IMR-90 (cell line): Measurements from ENCODE around the gene PSMA1. TPM values are rescaled to one million over a fixed set of nuclear protein-coding genes. Genes with fewer than 3 reads are reported as not detected.

Experiments used
- ATAC-seq: fragments of 200-7000 bp; cut with Tn5 transposase; 2 replicates; pipeline ENCODE4 v1.9.1; 2020; ENCODE audit warnings: low read depth, mild to moderate bottlenecking, moderate library complexity
- BruUV-seq: library from RNA; stranded (reverse); fragments of 400-500 nt; replicated peaks from 2 replicates; lab custom pipeline; 2021; lab: Mats Ljungman, UMichigan
- CTCF ChIA-PET: fragments of 300-600 bp; formaldehyde crosslinking; extraction: SDS; loops from one replicate; lab custom pipeline; 2021; ENCODE audit warnings: antibody characterized with exemption; lab: Yijun Ruan, JAX
- POLR2A ChIA-PET: fragments of 300-600 bp; sonication (Branson Sonifier 250); formaldehyde crosslinking; loops from one replicate; lab custom pipeline; 2022; ENCODE audit warnings: antibody characterized with exemption; ENCODE audit not compliant: unreplicated experiment; lab: Charles Lee
- DNase-seq: peaks from one replicate; pipeline ENCODE4 v3.0.0; 2013
- H2AFZ ChIP-seq: replicated peaks from 2 replicates; pipeline ENCODE3; 2013; ENCODE audit warnings: low read length, mild to moderate bottlenecking; ENCODE audit not compliant: poor library complexity
- H2AK5ac ChIP-seq: 2 replicates; pipeline ENCODE4 v1.6.1; 2013; ENCODE audit warnings: low read depth, low read length, inconsistent platforms
- H2AK9ac ChIP-seq: replicated peaks from 2 replicates; pipeline ENCODE3; 2013; ENCODE audit warnings: mild to moderate bottlenecking, low read depth, low read length, moderate library complexity; ENCODE audit not compliant: poor library complexity
- H2BK120ac ChIP-seq: 2 replicates; pipeline ENCODE4 v1.6.1; 2013; ENCODE audit warnings: low read depth, low read length, inconsistent platforms
- H2BK15ac ChIP-seq: 3 replicates; pipeline ENCODE4 v1.6.1; 2013; ENCODE audit warnings: low read depth, low read length, inconsistent platforms
- H2BK20ac ChIP-seq: 2 replicates; pipeline ENCODE4 v1.6.1; 2013; ENCODE audit warnings: low read depth, mild to moderate bottlenecking, inconsistent platforms, low read length, moderate library complexity
- H2BK5ac ChIP-seq: 2 replicates; pipeline ENCODE4 v1.6.1; 2013; ENCODE audit warnings: mild to moderate bottlenecking, low read depth, low read length, inconsistent platforms; ENCODE audit not compliant: poor library complexity, severe bottlenecking
- H3K14ac ChIP-seq: replicated peaks from 2 replicates; pipeline ENCODE4 v1.6.1; 2013; ENCODE audit warnings: low read depth, low read length, inconsistent platforms
- H3K18ac ChIP-seq: 2 replicates; pipeline ENCODE4 v1.6.1; 2013; ENCODE audit warnings: low read depth, low read length, control low read depth
- H3K23ac ChIP-seq: 2 replicates; pipeline ENCODE4 v1.6.1; 2013; ENCODE audit warnings: low read depth, low read length, inconsistent platforms
- H3K27ac ChIP-seq: 2 replicates; pipeline ENCODE4 v1.5.1; 2013; ENCODE audit warnings: mild to moderate bottlenecking, control low read depth, low read length; ENCODE audit not compliant: insufficient read depth
- H3K27me3 ChIP-seq: 2 replicates; pipeline ENCODE4 v1.6.1; 2013; ENCODE audit warnings: low read length; ENCODE audit not compliant: control insufficient read depth, insufficient read depth
- H3K36me3 ChIP-seq: 2 replicates; pipeline ENCODE4 v1.6.1; 2013; ENCODE audit warnings: low read length, mixed read lengths; ENCODE audit not compliant: control insufficient read depth, insufficient read depth
- H3K4ac ChIP-seq: 2 replicates; pipeline ENCODE4 v1.6.1; 2013; ENCODE audit warnings: low read depth, low read length, inconsistent platforms
- H3K4me1 ChIP-seq: 2 replicates; pipeline ENCODE4 v1.6.1; 2013; ENCODE audit warnings: low read length, mixed read lengths; ENCODE audit not compliant: control insufficient read depth, insufficient read depth
- H3K4me2 ChIP-seq: 2 replicates; pipeline ENCODE4 v1.6.1; 2013; ENCODE audit warnings: low read depth, mild to moderate bottlenecking, control low read depth, low read length, moderate library complexity
- H3K4me3 ChIP-seq: 2 replicates; pipeline ENCODE4 v1.5.1; 2013; ENCODE audit warnings: low read depth, mild to moderate bottlenecking, control low read depth, low read length, moderate library complexity; ENCODE audit not compliant: insufficient read depth
- H3K56ac ChIP-seq: 2 replicates; pipeline ENCODE4 v1.6.1; 2013; ENCODE audit warnings: low read length, inconsistent platforms; ENCODE audit not compliant: insufficient read depth; ENCODE audit errors: extremely low read depth
- H3K79me1 ChIP-seq, 2 experiments: 2 replicates each; pipeline ENCODE4 v1.6.1; 2013; ENCODE audit warnings: low read length in 2 of 2, inconsistent platforms in 1 of 2, low read depth in 1 of 2
- H3K9ac ChIP-seq: 2 replicates; pipeline ENCODE4 v1.6.1; 2013; ENCODE audit warnings: low read depth, low read length, control low read depth
- H3K9me1 ChIP-seq: 2 replicates; pipeline ENCODE4 v1.6.1; 2013; ENCODE audit warnings: low read length, inconsistent platforms; ENCODE audit not compliant: insufficient read depth
- H3K9me3 ChIP-seq: 2 replicates; pipeline ENCODE4 v1.6.1; 2013; ENCODE audit warnings: low read length; ENCODE audit not compliant: control insufficient read depth, insufficient read depth
- H4K20me1 ChIP-seq: 2 replicates; pipeline ENCODE4 v1.6.1; 2013; ENCODE audit warnings: low read length, inconsistent platforms; ENCODE audit not compliant: insufficient read depth
- H4K5ac ChIP-seq: 2 replicates; pipeline ENCODE4 v1.6.1; 2013; ENCODE audit warnings: mild to moderate bottlenecking, low read depth, low read length, control low read depth
- H4K8ac ChIP-seq, 2 experiments: 2 replicates each; pipeline ENCODE4 v1.6.1; 2013; ENCODE audit warnings: low read depth in 2 of 2, low read length in 2 of 2, control low read depth in 1 of 2, inconsistent platforms in 1 of 2
- H4K91ac ChIP-seq: 2 replicates; pipeline ENCODE4 v1.6.1; 2013; ENCODE audit warnings: low read depth, low read length, inconsistent platforms; ENCODE audit not compliant: insufficient read depth
- BHLHE40 ChIP-seq: fragments of 150-350 bp; IDR thresholded peaks from 2 replicates; pipeline ENCODE4 v1.6.1; 2016; ENCODE audit warnings: mild to moderate bottlenecking, low read depth, low read length
- CEBPB ChIP-seq: IDR thresholded peaks from 2 replicates; pipeline ENCODE4 v1.6.1; 2012; ENCODE audit warnings: low read depth, low read length, improper control_type of control experiment
- CHD1 ChIP-seq: IDR thresholded peaks from 2 replicates; pipeline ENCODE4 v1.6.1; 2012; ENCODE audit warnings: low read depth, low read length, improper control_type of control experiment
- CTCF ChIP-seq: conservative IDR thresholded peaks from 2 replicates; pipeline ENCODE4 v1.5.1; 2012; ENCODE audit warnings: mild to moderate bottlenecking, low read depth, low read length, improper control_type of control experiment
- ELK1 ChIP-seq: fragments of 150-350 bp; IDR thresholded peaks from 2 replicates; pipeline ENCODE4 v1.6.1; 2016; ENCODE audit warnings: low read depth, mild to moderate bottlenecking, low read length, moderate library complexity, borderline replicate concordance
- FOS ChIP-seq: fragments of 150-350 bp; IDR thresholded peaks from 2 replicates; pipeline ENCODE4 v1.6.1; 2016; ENCODE audit warnings: low read depth, low read length
- MAFK ChIP-seq: IDR thresholded peaks from 2 replicates; pipeline ENCODE4 v1.6.1; 2012; ENCODE audit warnings: low read depth, low read length, improper control_type of control experiment
- MXI1 ChIP-seq: IDR thresholded peaks from 2 replicates; pipeline ENCODE4 v1.6.1; 2012; ENCODE audit warnings: low read depth, mild to moderate bottlenecking, low read length, moderate library complexity, borderline replicate concordance
- NFE2L2 ChIP-seq: fragments of 150-350 bp; IDR thresholded peaks from 2 replicates; pipeline ENCODE4 v1.6.1; 2016; ENCODE audit warnings: low read depth, mild to moderate bottlenecking, low read length
- POLR2A ChIP-seq: IDR thresholded peaks from 2 replicates; pipeline ENCODE4 v1.6.1; 2012; ENCODE audit warnings: mild to moderate bottlenecking, low read depth, low read length
- RAD21 ChIP-seq: IDR thresholded peaks from 2 replicates; pipeline ENCODE4 v1.6.1; 2012; ENCODE audit warnings: low read length, improper control_type of control experiment
- RCOR1 ChIP-seq: IDR thresholded peaks from 2 replicates; pipeline ENCODE4 v1.6.1; 2012; ENCODE audit warnings: mild to moderate bottlenecking, low read length, improper control_type of control experiment; ENCODE audit not compliant: insufficient replicate concordance
- RFX5 ChIP-seq: IDR thresholded peaks from 2 replicates; pipeline ENCODE4 v1.8.0; 2012; ENCODE audit warnings: low read depth, mild to moderate bottlenecking, low read length, moderate library complexity
- SMC3 ChIP-seq: fragments of 150-350 bp; IDR thresholded peaks from 2 replicates; pipeline ENCODE4 v1.6.1; 2016; ENCODE audit warnings: low read depth, mild to moderate bottlenecking, antibody characterized with exemption, low read length, moderate library complexity
- USF2 ChIP-seq: fragments of 150-350 bp; IDR thresholded peaks from 2 replicates; pipeline ENCODE4 v1.6.1; 2017; ENCODE audit warnings: mild to moderate bottlenecking, antibody characterized with exemption, low read length, low read depth
- WGBS, 2 experiments: methylation state at CpG; one replicate each; pipeline versions ENCODE4 v1.1.5 to v1.1.7; 2013; ENCODE audit warnings: missing lambda C conversion rate in 2 of 2; ENCODE audit not compliant: insufficient read length in 1 of 2; ENCODE audit errors: extremely low coverage in 2 of 2; 5-methylcytosine and 5-hydroxymethylcytosine counted together
- dilution Hi-C: fragments of 300-500 bp; cut with HindIII; formaldehyde crosslinking; loops from one replicate; pipeline ENCODE4 v1.14.3; 2018; ENCODE audit warnings: low sequenced_read_pairs; ENCODE audit not compliant: unreplicated experiment
- in situ Hi-C: fragments of 300-500 bp; cut with MboI; formaldehyde crosslinking; loops from 3 replicates; pipeline ENCODE4 v1.14.3; 2019; ENCODE audit warnings: low sequenced_read_pairs, inconsistent platforms, mixed read lengths
- intact Hi-C: fragments of 100-400 bp; cut with micrococcal nuclease; formaldehyde crosslinking; loops from 2 replicates; pipeline ENCODE4 v1.10.0; 2022
- polyA plus RNA-seq, 3 experiments: library from polyadenylated mRNA; depleted of rRNA; stranded (reverse); fragments of >200 nt; gene quantifications; 2 replicates each; pipeline ENCODE4 v1.2.3, GENCODE V29; 2012; ENCODE audit warnings: low replicate concordance in 1 of 3
- total RNA-seq: library from RNA; depleted of rRNA; stranded (reverse); fragments of >200 nt; gene quantifications from 2 replicates; pipeline ENCODE4 v1.2.3, GENCODE V29; 2012

Gene PSMA1
- total and polyA plus RNA-seq, 2 of the 4 experiments (the other 2 are of a cell fraction), result 179 to 194 TPM

GRCh38 chr11:14500181-14500651 is 20.0 kb downstream of the PSMA1 start:
- Histone ChIP-seq H3K4me3 (peak overlapping the region; percentile 91; the same call in 1 of the 2 replicates), H4K5ac (peak overlapping the region; percentile 94; the same call in 1 of the 2 replicates), H2BK20ac (no peak overlapping the region), H3K18ac (no peak overlapping the region; the same call in 1 of the 2 replicates), H4K20me1 (peaks cover 9% of the 10 kb centered on the region; the same call in 1 of the 2 replicates), H3K27me3 (no peaks in the 10 kb centered on the region), H3K9ac (peak overlapping the region; percentile 94), H4K8ac (peak overlapping the region; percentile 91 to 99), H2AFZ (peak overlapping the region; percentile 95), H3K23ac (peak overlapping the region; percentile 95; the same call in 1 of the 2 replicates), H3K56ac (peak overlapping the region; percentile 99), H3K79me1 (peaks cover 0 to 7% of the 10 kb centered on the region in 2 experiments; a peak in 3 of 4 replicates), H2BK5ac (peak overlapping the region; percentile 96), H2BK120ac (peak overlapping the region; percentile 85; the same call in 1 of the 2 replicates), H3K36me3 (peaks cover 10% of the 10 kb centered on the region), H3K4ac (peak overlapping the region; percentile 91; the same call in 1 of the 2 replicates), H3K9me3 (no peaks in the 10 kb centered on the region), H3K9me1 (no peaks in the 10 kb centered on the region), H2AK5ac (no peak overlapping the region), H4K91ac (peak overlapping the region; percentile 98), H3K14ac (peak overlapping the region; percentile 98), H2AK9ac (no peak overlapping the region), H3K4me2 (peak overlapping the region; percentile 90), H3K27ac (peak overlapping the region; percentile 76; the same call in 1 of the 2 replicates), H2BK15ac (no peak overlapping the region), H3K4me1 (no peaks in the 10 kb centered on the region)
- intact Hi-C loops (no loop called here), dilution Hi-C loops (no loop called here), in situ Hi-C loops (loop anchor here (5.0 kb wide), 1 partner anchor 33 kb away; no protein-coding TSS in a partner anchor)
- WGBS, 2 experiments, result 20% methylated on average over 1 of the region's 6 CpGs; no CpG with 5 or more reads in 1 of the 2 experiments
- ATAC-seq (peak; percentile 66), DNase-seq (peak; percentile 68)
- POLR2A ChIA-PET, result interaction anchor here (0.5 to 0.7 kb wide), 4 partner anchors 20 to 713 kb away, joined by 3 to 7 read pairs (median 4); partner anchors contain the start of gene PSMA1
- no TSS peak for BruUV-seq
- TF ChIP-seq BHLHE40 (no peak), RCOR1 (no peak), RFX5 (no peak), MXI1 (no peak), NFE2L2 (no peak), SMC3 (no peak), RAD21 (no peak), FOS (no peak), CHD1 (no peak), ELK1 (no peak), POLR2A (no peak), CEBPB (no peak), MAFK (no peak), CTCF (no peak), USF2 (no peak)
- CTCF ChIA-PET, result interaction anchor here (0.6 kb wide), 1 partner anchor 749 kb away, joined by 3 read pairs; no protein-coding TSS in a partner anchor
